HL-60/S4 treated with phorbol 12-myristate 13-acetate at 8.2 ng/mL for 4 days and 3 days (cell line): ENCODE results near the gene CASKIN2.
"Not testable (repeated sequence)": the region's sequence is repeated elsewhere in the genome, so short reads cannot be mapped to it uniquely, and the experiment has no call there.

Source experiments
- in situ Hi-C: fragments of 300-500 bp; cut with MboI; formaldehyde crosslinking; loops from 2 replicates; pipeline ENCODE4 v1.15.0; 2022; ENCODE audit warnings: low sequenced_read_pairs

Gene CASKIN2

GRCh38 chr17:75473246-75473645 lies 42.1 kb downstream of the CASKIN2 start:
- in situ Hi-C loops: no loop called here

DNA sequence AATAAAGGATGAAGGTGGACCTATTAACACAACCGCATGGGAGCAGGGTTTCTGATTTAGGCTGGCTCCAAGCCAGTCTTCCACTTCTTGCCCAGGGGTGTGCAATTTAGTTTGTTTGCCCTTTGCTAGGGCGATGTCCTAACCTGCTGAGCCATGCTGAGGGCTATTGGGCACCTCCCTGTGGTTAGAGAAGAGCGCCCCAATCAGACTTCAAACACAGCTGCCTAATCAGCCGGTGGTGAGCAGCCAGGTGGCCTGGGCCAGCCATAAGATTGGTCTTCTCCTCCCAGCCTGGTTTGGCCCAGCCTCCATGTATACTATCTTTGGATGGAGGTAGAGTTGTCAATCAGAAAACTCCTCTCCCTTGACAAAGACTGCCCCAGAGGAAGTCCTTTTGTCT lies 43.2 kb downstream of the CASKIN2 start:
- in situ Hi-C loops: no loop called here

DNA sequence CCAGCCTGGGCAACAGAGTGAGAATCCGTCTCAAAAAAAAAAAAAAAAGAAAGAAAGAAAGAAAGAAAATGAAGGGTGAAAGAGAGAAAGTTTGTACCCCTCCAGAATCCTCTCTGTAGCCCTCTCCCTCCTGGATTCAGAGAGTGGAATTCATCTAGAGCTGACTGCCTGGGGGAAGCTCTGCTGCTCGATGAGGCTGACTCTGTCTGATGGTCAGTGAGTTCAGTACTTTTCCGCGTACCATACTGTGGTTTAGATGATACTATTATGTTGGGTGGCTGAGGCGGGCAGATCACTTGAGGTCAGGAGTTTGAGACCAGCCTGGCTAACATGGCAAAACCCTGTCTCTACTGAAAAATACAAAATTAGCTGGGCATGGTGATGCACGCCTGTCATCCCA lies 44.1 kb downstream of the CASKIN2 start:
- in situ Hi-C loops: no loop called here

DNA sequence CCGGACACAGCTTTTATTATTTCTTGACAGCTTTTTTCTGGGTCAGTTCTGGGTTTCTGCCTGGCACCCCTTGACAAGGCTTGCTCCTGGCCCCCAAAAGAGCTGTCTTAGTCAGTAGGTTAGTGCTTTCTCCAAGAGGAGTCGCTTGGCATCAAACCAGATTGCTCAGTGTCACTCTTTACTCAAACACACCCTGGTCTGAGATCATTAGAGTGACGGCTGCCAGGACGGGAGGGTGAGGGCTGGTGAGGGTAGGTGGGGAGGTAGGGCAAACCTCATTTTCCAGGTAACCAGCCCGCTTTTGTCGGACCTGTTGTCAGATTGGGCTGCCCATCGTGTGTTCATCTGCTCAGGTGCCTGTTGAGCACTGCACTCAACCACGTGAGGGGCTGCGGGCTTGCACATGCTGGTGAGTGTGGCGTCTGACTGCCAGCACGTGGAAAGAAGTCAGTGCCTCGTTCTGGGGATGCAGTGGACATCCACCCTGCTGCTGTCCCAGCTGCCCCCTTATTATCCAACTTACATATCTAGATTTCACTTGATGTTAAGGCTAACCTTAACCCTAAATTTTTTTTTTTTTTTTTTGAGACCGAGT lies 46.5 kb downstream of the CASKIN2 start:
- in situ Hi-C loops: no loop called here

GRCh38 chr17:75468291-75468754 lies 47.0 kb downstream of the CASKIN2 start:
- in situ Hi-C loops: no loop called here

DNA sequence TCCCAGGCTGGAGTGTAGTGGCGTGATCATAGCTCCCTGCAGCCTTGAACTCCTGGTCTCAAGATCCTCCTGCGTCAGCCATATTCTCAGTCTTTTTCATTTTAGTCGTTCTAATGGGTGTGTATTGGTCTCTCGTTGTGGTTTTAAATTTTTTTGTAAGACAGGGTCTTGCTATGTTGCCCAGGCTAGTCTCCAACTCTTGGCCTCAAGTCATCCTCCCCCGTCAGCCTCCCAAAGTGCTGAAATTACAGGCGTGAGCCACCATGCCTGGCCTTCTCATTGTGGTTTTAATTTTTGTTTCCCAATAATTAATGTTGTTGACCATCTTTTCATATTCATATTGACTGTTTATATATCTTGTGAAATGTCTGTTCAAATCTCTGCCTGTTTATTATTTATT lies 50.3 kb downstream of the CASKIN2 start:
- in situ Hi-C loops: no loop called here

- in situ Hi-C loops: no loop called here
Measured at GRCh38 chr17:75463603-75464002, 51.7 kb downstream of the CASKIN2 start.

- in situ Hi-C loops: no loop called here
Measured at GRCh38 chr17:75460295-75460694, 55.0 kb downstream of the CASKIN2 start.

GRCh38 chr17:75459590-75460267 lies 55.6 kb downstream of the CASKIN2 start:
- in situ Hi-C loops: no loop called here

- in situ Hi-C loops: no loop called here
Measured at GRCh38 chr17:75459246-75459589, 56.1 kb downstream of the CASKIN2 start.

DNA sequence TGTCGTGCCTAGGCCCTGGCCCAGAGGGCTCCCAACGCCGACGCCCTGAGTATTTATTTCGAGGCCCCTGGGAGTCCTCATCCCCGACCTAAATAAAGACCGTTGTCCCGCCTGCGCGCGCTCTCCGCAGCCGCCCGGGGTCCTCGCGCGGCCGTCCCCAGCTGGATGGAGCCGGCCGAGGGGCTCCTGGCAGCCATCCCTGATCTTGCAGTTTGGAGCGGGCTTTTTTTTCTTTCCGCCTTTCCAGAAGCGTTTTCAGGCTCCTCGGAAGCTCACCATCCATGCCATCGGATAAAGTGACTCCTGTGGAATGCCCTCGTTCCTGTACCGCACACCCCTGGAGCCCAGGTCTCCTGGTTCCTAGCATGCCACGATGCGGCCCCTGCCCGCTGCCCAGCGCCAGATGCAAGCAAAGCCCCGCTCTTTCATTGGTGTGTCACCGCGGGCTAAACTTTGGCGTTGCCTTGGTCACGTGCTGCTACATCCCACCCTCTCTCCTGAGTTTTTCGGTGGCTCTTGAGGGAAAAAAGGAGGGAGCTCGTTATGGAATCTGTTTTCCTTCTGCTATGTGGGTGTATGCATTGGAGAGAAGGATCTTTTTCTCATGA lies 58.2 kb downstream of the CASKIN2 start:
- in situ Hi-C loops: no loop called here

- in situ Hi-C loops: no loop called here
Measured at GRCh38 chr17:75456417-75457046, 58.8 kb downstream of the CASKIN2 start, which contains the start of gene TMEM94. Gene TMEM94, plus strand, starts transcription at chr17:75456635. Its CDS starts 15,271 bp downstream, at chr17:75471906.

DNA sequence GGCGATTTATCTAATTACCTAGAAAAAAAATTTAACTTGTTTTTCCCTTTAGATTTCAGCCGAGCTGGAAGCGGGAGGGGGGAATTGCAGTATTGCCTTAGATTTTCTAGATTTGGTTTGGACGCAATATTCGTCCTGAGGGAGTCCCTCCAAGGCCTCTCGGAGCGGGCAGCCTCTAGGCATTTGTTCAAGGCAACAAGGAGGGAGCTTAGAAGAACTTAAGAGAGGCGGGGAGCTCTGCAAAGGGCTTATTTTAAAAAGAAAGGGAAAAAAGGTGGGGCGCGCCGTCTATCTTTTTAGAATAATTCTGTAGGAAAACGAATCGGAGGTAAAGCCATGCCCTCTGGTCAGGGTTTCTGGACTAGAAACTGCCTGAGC lies 59.3 kb downstream of the CASKIN2 start:
- in situ Hi-C loops: no loop called here

- in situ Hi-C loops: not testable (repeated sequence)
Measured at GRCh38 chr17:75454672-75455071, 60.7 kb downstream of the CASKIN2 start.

DNA sequence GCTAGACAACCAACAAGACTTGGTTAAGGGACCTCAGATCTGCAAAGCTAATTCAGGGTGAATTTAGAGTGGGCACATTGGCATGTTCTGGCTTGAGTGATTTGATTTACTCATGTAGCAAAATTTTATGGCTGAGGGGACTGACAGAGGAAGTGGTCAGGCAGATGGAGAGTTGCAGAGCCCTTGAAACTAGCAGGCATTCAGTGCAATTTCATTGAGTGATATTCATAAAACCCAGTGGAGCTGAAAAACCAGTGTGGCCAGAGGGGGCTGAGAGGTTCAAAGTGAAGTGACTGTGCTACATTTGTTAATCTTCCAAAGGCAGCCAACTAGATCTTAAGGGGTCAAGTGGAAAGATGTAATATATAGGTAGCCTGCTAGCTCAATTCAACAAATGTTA lies 61.1 kb downstream of the CASKIN2 start:
- in situ Hi-C loops: no loop called here

GRCh38 chr17:75450270-75450669 lies 65.1 kb downstream of the CASKIN2 start:
- in situ Hi-C loops: no loop called here
